ENCODE measurements around the gene LFNG. TPM values are rescaled to one million over a fixed set of nuclear protein-coding genes. Genes with fewer than 3 reads are reported as not detected.
"Not testable (repeated sequence)": the region's sequence is repeated elsewhere in the genome, so short reads cannot be mapped to it uniquely, and the experiment has no call there.

LFNG gene
- total RNA-seq, 1 experiment from 2014 or later = 2.4 TPM

DNA sequence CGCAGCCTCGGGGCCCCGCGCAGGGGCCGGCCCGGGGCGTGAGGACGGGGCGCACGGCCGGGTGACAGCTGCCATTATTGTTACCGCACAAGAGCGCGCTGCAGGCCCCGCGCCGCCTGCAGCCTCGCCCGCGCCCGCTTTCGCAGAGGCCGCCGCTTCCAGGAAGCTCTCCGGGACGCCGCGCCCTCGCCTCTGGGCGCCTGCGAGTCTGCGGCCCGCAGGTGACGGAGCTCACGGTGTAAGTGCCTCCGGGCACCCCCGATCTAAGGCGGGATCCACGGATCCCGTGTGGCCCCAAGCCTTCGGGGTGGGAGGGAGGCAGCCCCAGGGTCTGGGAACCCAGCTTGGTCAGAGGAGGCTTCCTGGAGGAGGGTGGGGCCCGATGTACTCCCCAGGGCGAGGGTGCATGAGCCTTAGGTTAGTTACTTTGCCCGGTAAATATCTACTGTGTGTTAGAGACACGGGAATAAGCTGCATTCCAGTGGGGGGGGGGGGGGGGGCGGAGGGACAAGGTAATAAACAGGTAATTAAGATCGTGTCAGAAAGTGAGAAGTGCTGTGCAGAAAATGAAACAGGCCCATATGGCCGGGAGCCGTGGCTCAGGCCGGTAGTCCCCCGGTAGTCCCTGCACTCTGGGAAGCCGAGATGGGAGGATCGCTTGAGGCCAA is 39.8 kb downstream of the LFNG start:
- H3K9me3 Mint-ChIP-seq (ENCODE audit: unreplicated experiment) = no peaks in the 10 kb centered on the region
- ChIA-PET POLR2A (interaction anchor here (0.6 to 2.6 kb wide), 11 partner anchors 13 to 198 kb away, joined by 3 to 15 read pairs (median 3); no protein-coding TSS in a partner anchor), CTCF (interaction anchor here (0.8 to 1.6 kb wide), 3 partner anchors 36 to 92 kb away, joined by 3 read pairs; no protein-coding TSS in a partner anchor)
- H3K27me3 Mint-ChIP-seq (ENCODE audit: insufficient read depth, unreplicated experiment) = no peaks in the 10 kb centered on the region
- peak overlapping the region; percentile 66 for H3K27ac Mint-ChIP-seq (ENCODE audit: low read depth, unreplicated experiment)
- H3K36me3 Mint-ChIP-seq (ENCODE audit: insufficient read depth, unreplicated experiment) = peaks cover 14% of the 10 kb centered on the region
- no TSS peak for BruUV-seq (replicated peaks)
- peak; percentile 9 for DNase-seq (ENCODE audit: unreplicated experiment)
- H3K4me1 Mint-ChIP-seq (ENCODE audit: insufficient read depth, unreplicated experiment) = peaks cover 11% of the 10 kb centered on the region
- peak overlapping the region; percentile 71 for H3K4me3 Mint-ChIP-seq (ENCODE audit: unreplicated experiment)
- intact Hi-C loops (cut with micrococcal nuclease) = loop anchor here (5.0 kb wide), 3 partner anchors 37 to 82 kb away; partner anchors contain the start of genes GRIFIN and TTYH3
- TF ChIP-seq, protein P1, sequence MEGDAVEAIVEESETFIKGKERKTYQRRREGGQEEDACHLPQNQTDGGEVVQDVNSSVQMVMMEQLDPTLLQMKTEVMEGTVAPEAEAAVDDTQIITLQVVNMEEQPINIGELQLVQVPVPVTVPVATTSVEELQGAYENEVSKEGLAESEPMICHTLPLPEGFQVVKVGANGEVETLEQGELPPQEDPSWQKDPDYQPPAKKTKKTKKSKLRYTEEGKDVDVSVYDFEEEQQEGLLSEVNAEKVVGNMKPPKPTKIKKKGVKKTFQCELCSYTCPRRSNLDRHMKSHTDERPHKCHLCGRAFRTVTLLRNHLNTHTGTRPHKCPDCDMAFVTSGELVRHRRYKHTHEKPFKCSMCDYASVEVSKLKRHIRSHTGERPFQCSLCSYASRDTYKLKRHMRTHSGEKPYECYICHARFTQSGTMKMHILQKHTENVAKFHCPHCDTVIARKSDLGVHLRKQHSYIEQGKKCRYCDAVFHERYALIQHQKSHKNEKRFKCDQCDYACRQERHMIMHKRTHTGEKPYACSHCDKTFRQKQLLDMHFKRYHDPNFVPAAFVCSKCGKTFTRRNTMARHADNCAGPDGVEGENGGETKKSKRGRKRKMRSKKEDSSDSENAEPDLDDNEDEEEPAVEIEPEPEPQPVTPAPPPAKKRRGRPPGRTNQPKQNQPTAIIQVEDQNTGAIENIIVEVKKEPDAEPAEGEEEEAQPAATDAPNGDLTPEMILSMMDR (IDR thresholded peaks at IDR 0.05; ENCODE audit: unreplicated experiment) = no peak

DNA sequence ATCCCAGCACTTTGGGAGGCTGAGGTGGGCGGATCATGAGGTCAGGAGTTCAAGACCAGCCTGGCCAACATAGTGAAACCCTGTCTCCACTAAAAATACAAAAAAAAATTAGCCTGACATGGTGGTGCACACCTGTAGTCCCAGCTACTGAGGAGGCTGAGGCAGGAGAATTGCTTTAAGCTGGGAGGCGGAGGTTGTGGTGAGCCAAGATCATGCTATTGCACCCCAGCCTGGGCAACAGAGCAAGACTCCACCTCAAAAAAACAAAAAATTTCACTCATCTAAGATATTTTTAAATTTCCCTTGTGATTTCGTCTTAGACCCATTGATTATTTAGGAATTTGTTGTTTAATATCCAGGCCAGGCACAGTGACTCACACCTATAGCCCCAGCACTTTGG is 44.4 kb downstream of the LFNG start:
- DNase-seq (ENCODE audit: unreplicated experiment); BruUV-seq (replicated peaks); H3K4me1 Mint-ChIP-seq (ENCODE audit: insufficient read depth, unreplicated experiment); H3K27ac Mint-ChIP-seq (ENCODE audit: low read depth, unreplicated experiment); H3K9me3 Mint-ChIP-seq (ENCODE audit: unreplicated experiment); H3K4me3 Mint-ChIP-seq (ENCODE audit: unreplicated experiment); intact Hi-C loops (cut with micrococcal nuclease); POLR2A ChIA-PET; H3K27me3 Mint-ChIP-seq (ENCODE audit: insufficient read depth, unreplicated experiment): not testable (repeated sequence)
- H3K36me3 Mint-ChIP-seq (ENCODE audit: insufficient read depth, unreplicated experiment) = peaks cover 14% of the 10 kb centered on the region
- CTCF ChIA-PET = interaction anchor here (0.7 to 1.2 kb wide), 3 partner anchors 41 to 95 kb away, joined by 3 to 5 read pairs (median 3); no protein-coding TSS in a partner anchor

DNA sequence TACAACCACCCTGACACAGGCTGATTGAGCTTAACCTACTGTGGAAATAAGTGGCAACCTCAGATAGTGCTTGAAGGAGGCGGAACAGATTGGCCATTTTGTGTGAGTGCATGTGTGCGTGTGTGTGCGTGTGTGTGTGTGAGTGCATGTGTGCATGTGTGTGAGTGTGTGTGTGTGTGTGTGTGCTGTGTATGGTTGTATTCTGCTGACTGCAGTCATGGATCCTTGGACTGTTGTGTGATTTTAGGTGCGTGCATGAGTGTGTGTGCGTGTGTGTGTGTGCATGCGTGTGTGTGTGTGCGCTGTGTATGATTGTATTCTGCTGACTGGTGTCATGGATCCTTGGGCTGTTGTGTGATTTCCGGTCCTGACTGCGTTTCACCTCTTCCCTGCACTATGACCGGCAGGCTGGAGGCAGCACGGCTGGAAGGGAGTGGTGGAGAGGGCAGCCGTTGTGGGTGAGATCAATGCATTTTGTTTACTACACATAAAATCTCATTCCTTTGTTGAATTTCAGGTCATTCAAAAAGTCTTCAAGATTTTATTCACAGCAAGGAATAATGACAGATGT is 45.5 kb downstream of the LFNG start:
- peaks cover 2% of the 10 kb centered on the region for H3K4me1 Mint-ChIP-seq (ENCODE audit: insufficient read depth, unreplicated experiment)
- intact Hi-C loops (cut with micrococcal nuclease) = no loop called here
- TF ChIP-seq, protein P1 (IDR thresholded peaks at IDR 0.05; ENCODE audit: unreplicated experiment) = no peak
- POLR2A ChIA-PET = no interaction called here
- H3K27ac Mint-ChIP-seq (ENCODE audit: low read depth, unreplicated experiment) = no peak overlapping the region
- no TSS peak for BruUV-seq (replicated peaks)
- peaks cover 17% of the 10 kb centered on the region for H3K36me3 Mint-ChIP-seq (ENCODE audit: insufficient read depth, unreplicated experiment)
- CTCF ChIA-PET = interaction anchor here (1.0 kb wide), 1 partner anchor 42 kb away, joined by 3 read pairs; no protein-coding TSS in a partner anchor
- H3K27me3 Mint-ChIP-seq (ENCODE audit: insufficient read depth, unreplicated experiment) = no peaks in the 10 kb centered on the region
- no peaks in the 10 kb centered on the region for H3K9me3 Mint-ChIP-seq (ENCODE audit: unreplicated experiment)
- no peak overlapping the region for H3K4me3 Mint-ChIP-seq (ENCODE audit: unreplicated experiment)
- DNase-seq (ENCODE audit: unreplicated experiment) = no peak

DNA sequence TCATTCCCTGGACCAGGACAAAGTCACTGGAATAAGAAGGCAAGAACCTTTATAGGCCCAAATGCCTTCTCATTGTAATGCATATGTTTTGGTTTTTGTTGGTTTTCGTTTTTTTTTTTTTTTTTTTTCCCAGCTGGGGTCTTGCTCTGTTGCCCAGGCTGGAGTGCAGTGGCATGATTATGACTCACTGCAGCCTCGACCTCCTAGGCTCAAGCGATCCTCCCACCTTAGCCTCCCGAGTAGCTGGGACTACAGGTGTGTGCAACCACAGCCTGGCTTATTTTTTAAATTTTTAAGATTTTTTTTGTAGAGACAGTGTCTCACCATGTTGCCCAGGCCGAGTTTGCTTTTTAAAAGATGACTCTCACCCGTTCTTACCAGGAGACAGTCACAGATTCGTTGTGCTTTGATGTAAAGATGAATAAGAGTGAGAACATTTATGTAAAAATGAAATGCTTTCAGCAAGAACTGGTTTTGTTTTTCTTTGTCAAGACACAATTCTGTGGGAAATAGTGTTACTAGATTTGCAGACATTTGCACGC is 46.8 kb downstream of the LFNG start:
- Mint-ChIP-seq H3K9me3 (ENCODE audit: unreplicated experiment) (no peaks in the 10 kb centered on the region), H3K27me3 (ENCODE audit: insufficient read depth, unreplicated experiment) (no peaks in the 10 kb centered on the region), H3K4me3 (ENCODE audit: unreplicated experiment) (no peak overlapping the region), H3K4me1 (ENCODE audit: insufficient read depth, unreplicated experiment) (no peaks in the 10 kb centered on the region), H3K36me3 (ENCODE audit: insufficient read depth, unreplicated experiment) (peaks cover 21% of the 10 kb centered on the region), H3K27ac (ENCODE audit: low read depth, unreplicated experiment) (no peak overlapping the region)
- BruUV-seq (replicated peaks) = no TSS peak
- no peak for DNase-seq (ENCODE audit: unreplicated experiment)
- intact Hi-C loops (cut with micrococcal nuclease) = no loop called here
- ChIA-PET POLR2A (interaction anchor here (0.9 kb wide), 1 partner anchor 42 kb away, joined by 4 read pairs; no protein-coding TSS in a partner anchor), CTCF (interaction anchor here (0.6 to 1.0 kb wide), 3 partner anchors 33 to 88 kb away, joined by 3 to 5 read pairs (median 4); no protein-coding TSS in a partner anchor)
- TF ChIP-seq, protein P1 (IDR thresholded peaks at IDR 0.05; ENCODE audit: unreplicated experiment) = no peak

Measured in MCF 10A (cell line).